IPS DF 6.9 (cell line): Measurements from ENCODE around the gene VPS37B.

Experiments used
- DNase-seq: peaks from one replicate; pipeline ENCODE4 v3.0.0-alpha.2; 2013; ENCODE audit warnings: low read depth, low spot score
- H3K27ac ChIP-seq: one replicate; pipeline ENCODE4 v1.5.1; 2013; ENCODE audit warnings: low read length, control low read depth
- H3K27me3 ChIP-seq: 2 replicates; pipeline ENCODE4 v1.6.1; 2013; ENCODE audit warnings: mild to moderate bottlenecking, low read length; ENCODE audit not compliant: control insufficient read depth, insufficient read depth
- H3K36me3 ChIP-seq: 2 replicates; pipeline ENCODE4 v1.6.1; 2013; ENCODE audit warnings: low read length; ENCODE audit not compliant: control insufficient read depth, insufficient read depth
- H3K4me1 ChIP-seq: 2 replicates; pipeline ENCODE4 v1.6.1; 2013; ENCODE audit warnings: low read length; ENCODE audit not compliant: control insufficient read depth, insufficient read depth
- H3K4me3 ChIP-seq: 2 replicates; pipeline ENCODE4 v1.5.1; 2013; ENCODE audit warnings: mild to moderate bottlenecking, low read length
- H3K9me3 ChIP-seq: 2 replicates; pipeline ENCODE4 v1.6.1; 2013; ENCODE audit warnings: low read length, inconsistent platforms; ENCODE audit not compliant: control insufficient read depth, insufficient read depth
- WGBS: extraction: QIAGEN DNeasy Blood & Tissue Kit; methylation state at CpG from one replicate; pipeline ENCODE4 v1.1.7; 2013; ENCODE audit warnings: mixed read lengths, missing lambda C conversion rate; ENCODE audit not compliant: insufficient read length, insufficient coverage; 5-methylcytosine and 5-hydroxymethylcytosine counted together

VPS37B gene

GRCh38 chr12:122820138-122820537 is 75.8 kb downstream of the VPS37B start:
- H3K27ac ChIP-seq, result no peak overlapping the region

DNA sequence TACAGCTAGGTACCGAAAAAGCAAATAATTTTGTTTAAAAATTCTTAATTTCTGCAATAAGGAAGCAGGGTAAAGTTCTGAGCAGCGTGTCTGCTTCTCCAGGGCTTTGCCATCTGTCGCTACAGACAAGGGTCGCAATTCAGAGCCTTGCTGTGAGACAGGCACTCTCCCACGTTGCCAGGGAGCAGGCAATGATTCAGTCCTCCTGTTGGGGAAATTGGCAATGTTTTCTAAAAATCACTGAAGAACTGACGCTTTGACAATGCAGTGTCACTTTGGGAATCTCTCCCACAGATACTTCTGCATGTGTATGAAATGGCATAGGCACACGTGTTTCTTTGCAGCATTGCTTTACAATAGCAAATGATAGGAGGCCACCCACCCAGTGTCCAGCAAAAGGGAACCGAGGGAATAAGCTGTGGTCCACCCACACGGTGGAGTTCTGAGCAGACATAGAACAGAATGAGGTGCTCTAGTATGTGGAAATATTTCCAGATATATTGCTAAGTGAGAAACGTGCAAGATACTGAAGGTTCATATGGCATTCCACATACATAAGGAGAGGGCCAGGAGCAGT is 76.6 kb downstream of the VPS37B start:
- DNase-seq, result no peak
- Histone ChIP-seq H3K4me1 (no peaks in the 10 kb centered on the region), H3K9me3 (no peaks in the 10 kb centered on the region), H3K36me3 (no peaks in the 10 kb centered on the region), H3K27ac (no peak overlapping the region), H3K27me3 (no peaks in the 10 kb centered on the region), H3K4me3 (no peak overlapping the region)
- WGBS, result no CpG with 5 or more reads among the region's 10 CpGs

More at GRCh38 chr12:122820138-122820537, 75.8 kb downstream of the VPS37B start:
- H3K36me3 ChIP-seq, result no peaks in the 10 kb centered on the region
- H3K4me1 ChIP-seq, result no peaks in the 10 kb centered on the region
- no peaks in the 10 kb centered on the region for H3K27me3 ChIP-seq
- no peak overlapping the region for H3K4me3 ChIP-seq
- no peaks in the 10 kb centered on the region for H3K9me3 ChIP-seq
- DNase-seq, result no peak
- no CpG with 5 or more reads among the region's 8 CpGs for WGBS
